ENCODE data around the gene MSI1. TPM values are rescaled to one million over a fixed set of nuclear protein-coding genes. Genes with fewer than 3 reads are reported as not detected.

The MSI1 gene
- polyA plus RNA-seq, 1 experiment: not detected

DNA sequence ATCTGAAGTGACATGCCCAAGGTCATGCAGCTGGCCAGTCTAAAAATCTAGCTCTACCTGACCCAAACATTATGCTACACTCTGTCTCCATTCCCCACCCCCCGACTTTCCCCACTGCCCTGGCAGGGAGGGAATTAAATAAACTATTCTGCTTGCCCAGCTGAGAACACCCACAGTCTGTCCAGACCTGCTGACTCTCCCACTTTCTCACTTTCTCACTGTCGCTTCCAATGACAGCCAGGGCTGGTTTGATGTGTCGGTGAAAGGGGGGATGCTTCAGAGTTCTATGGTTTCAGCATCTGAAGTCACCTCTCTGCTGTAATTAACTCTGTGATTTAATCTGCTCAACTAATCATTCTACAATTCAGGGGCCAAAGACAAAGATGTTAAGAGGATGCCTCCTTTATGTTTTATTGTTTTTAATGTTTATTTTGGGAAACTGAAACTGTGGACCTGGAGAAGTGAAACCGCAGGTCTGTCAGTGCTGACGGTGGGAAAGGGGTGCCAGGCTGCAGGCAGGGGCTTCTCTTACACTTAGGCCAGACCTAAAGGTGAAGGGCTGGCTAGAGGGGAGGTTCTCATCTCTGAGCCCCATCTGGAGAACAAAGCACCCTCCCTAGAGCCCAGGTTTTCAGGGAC, 8.1 kb upstream of the MSI1 start:
- no peak for DNase-seq (ENCODE audit: low read depth)
- Histone ChIP-seq H3K4me3 (ENCODE audit: low read depth, low read length) (no peak overlapping the region), H3K27me3 (ENCODE audit: control insufficient read depth, insufficient read depth, low read length) (peaks cover 4% of the 10 kb centered on the region; the same call in 1 of the 2 replicates), H3K36me3 (ENCODE audit: control insufficient read depth, insufficient read depth, low read length) (no peaks in the 10 kb centered on the region)
- TF ChIP-seq, protein P1, sequence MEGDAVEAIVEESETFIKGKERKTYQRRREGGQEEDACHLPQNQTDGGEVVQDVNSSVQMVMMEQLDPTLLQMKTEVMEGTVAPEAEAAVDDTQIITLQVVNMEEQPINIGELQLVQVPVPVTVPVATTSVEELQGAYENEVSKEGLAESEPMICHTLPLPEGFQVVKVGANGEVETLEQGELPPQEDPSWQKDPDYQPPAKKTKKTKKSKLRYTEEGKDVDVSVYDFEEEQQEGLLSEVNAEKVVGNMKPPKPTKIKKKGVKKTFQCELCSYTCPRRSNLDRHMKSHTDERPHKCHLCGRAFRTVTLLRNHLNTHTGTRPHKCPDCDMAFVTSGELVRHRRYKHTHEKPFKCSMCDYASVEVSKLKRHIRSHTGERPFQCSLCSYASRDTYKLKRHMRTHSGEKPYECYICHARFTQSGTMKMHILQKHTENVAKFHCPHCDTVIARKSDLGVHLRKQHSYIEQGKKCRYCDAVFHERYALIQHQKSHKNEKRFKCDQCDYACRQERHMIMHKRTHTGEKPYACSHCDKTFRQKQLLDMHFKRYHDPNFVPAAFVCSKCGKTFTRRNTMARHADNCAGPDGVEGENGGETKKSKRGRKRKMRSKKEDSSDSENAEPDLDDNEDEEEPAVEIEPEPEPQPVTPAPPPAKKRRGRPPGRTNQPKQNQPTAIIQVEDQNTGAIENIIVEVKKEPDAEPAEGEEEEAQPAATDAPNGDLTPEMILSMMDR (IDR thresholded peaks at IDR 0.05; ENCODE audit: insufficient read depth, low read depth, low read length): no peak
- ChIA-PET CTCF (interaction anchor here (1.4 to 2.6 kb wide), 3 partner anchors 9 to 53 kb away, joined by 3 to 10 read pairs (median 5); no protein-coding TSS in a partner anchor), POLR2A (no interaction called here)

DNA sequence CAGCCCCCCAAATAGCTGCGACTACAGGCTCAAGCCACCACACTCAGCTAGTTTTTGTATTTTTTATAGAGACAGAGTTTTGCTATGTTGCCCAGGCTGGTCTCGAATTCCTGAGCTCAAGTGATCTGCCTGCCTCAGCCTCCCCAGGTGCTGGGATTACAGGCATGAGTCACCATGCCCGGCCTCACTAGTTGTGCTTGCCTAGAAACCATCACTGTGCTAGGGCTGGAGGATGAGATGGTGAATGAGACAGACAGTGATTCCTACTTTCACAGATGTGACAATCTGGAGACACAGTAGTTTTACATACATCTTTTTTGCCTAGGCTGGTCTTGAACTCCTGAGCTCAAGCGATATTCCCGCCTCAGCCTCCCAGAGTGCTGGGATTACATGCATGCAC, 7.5 kb upstream of the MSI1 start:
- POLR2A ChIA-PET: no interaction called here
- CTCF ChIA-PET: interaction anchor here (0.9 to 2.6 kb wide), 5 partner anchors 9 to 53 kb away, joined by 3 to 10 read pairs (median 4); no protein-coding TSS in a partner anchor

GRCh38 chr12:120376009-120376408, 7.0 kb upstream of the MSI1 start:
- Histone ChIP-seq H3K27me3 (ENCODE audit: control insufficient read depth, insufficient read depth, low read length) (peaks cover 13% of the 10 kb centered on the region), H3K36me3 (ENCODE audit: control insufficient read depth, insufficient read depth, low read length) (no peaks in the 10 kb centered on the region), H3K4me3 (ENCODE audit: low read depth, low read length) (no peak overlapping the region)
- CTCF ChIA-PET: interaction anchor here (0.9 to 2.6 kb wide), 5 partner anchors 9 to 54 kb away, joined by 3 to 10 read pairs (median 4); no protein-coding TSS in a partner anchor
- TF ChIP-seq, protein P1 (IDR thresholded peaks at IDR 0.05; ENCODE audit: insufficient read depth, low read depth, low read length): no peak
- DNase-seq (ENCODE audit: low read depth): no peak
- POLR2A ChIA-PET: no interaction called here

More for the DNA sequence above, 7.5 kb upstream of the MSI1 start:
- Histone ChIP-seq H3K27me3 (ENCODE audit: control insufficient read depth, insufficient read depth, low read length) (peaks cover 9% of the 10 kb centered on the region; the same call in 1 of the 2 replicates), H3K4me3 (ENCODE audit: low read depth, low read length) (no peak overlapping the region), H3K36me3 (ENCODE audit: control insufficient read depth, insufficient read depth, low read length) (no peaks in the 10 kb centered on the region)
- no peak for DNase-seq (ENCODE audit: low read depth)
- TF ChIP-seq, protein P1 (IDR thresholded peaks at IDR 0.05; ENCODE audit: insufficient read depth, low read depth, low read length): no peak

DNA sequence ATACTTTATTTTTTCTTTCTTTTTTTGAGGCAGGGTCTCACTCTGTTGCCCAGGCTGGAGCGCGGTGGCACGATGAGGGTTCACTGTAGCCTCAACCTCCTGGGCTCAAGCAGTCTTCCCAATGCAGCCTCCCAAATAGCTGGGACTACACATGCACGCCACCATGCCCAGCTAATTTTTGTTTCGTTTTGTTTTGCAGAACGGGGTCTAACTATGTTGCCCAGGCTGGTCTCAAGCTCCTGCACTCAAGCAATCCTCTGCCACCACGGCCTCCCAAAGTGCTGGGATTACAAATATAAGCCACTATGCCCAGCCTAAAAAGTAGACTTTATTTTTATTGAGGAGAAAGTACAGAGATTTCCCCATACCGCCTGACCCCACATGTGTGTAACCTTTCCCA, 4.7 kb upstream of the MSI1 start:
- TF ChIP-seq, protein P1 (IDR thresholded peaks at IDR 0.05; ENCODE audit: insufficient read depth, low read depth, low read length): no peak
- DNase-seq (ENCODE audit: low read depth): no peak
- Histone ChIP-seq H3K36me3 (ENCODE audit: control insufficient read depth, insufficient read depth, low read length) (no peaks in the 10 kb centered on the region), H3K27me3 (ENCODE audit: control insufficient read depth, insufficient read depth, low read length) (peaks cover 30% of the 10 kb centered on the region), H3K4me3 (ENCODE audit: low read depth, low read length) (no peak overlapping the region)
- POLR2A ChIA-PET: no interaction called here
- CTCF ChIA-PET: interaction anchor here (1.8 kb wide), 1 partner anchor 17 kb away, joined by 6 read pairs; no protein-coding TSS in a partner anchor

GRCh38 chr12:120370343-120371243, 1.6 kb upstream of the MSI1 start:
- H3K36me3 ChIP-seq (ENCODE audit: control insufficient read depth, insufficient read depth, low read length): no peaks in the 10 kb centered on the region
- DNase-seq (ENCODE audit: low read depth): no peak
- CTCF ChIA-PET: interaction anchor here (0.7 to 1.3 kb wide), 2 partner anchors 10 to 58 kb away, joined by 3 to 4 read pairs; no protein-coding TSS in a partner anchor
- POLR2A ChIA-PET: no interaction called here
- H3K4me3 ChIP-seq (ENCODE audit: low read depth, low read length): no peak overlapping the region
- TF ChIP-seq, protein P1 (IDR thresholded peaks at IDR 0.05; ENCODE audit: insufficient read depth, low read depth, low read length): no peak
- peaks cover 39% of the 10 kb centered on the region for H3K27me3 ChIP-seq (ENCODE audit: control insufficient read depth, insufficient read depth, low read length)

Measured in BJ (cell line).